ENCODE measurements around the gene CSNK1E.
"Not testable (repeated sequence)": the region's sequence is repeated elsewhere in the genome, so short reads cannot be mapped to it uniquely, and the experiment has no call there.

The CSNK1E gene

DNA sequence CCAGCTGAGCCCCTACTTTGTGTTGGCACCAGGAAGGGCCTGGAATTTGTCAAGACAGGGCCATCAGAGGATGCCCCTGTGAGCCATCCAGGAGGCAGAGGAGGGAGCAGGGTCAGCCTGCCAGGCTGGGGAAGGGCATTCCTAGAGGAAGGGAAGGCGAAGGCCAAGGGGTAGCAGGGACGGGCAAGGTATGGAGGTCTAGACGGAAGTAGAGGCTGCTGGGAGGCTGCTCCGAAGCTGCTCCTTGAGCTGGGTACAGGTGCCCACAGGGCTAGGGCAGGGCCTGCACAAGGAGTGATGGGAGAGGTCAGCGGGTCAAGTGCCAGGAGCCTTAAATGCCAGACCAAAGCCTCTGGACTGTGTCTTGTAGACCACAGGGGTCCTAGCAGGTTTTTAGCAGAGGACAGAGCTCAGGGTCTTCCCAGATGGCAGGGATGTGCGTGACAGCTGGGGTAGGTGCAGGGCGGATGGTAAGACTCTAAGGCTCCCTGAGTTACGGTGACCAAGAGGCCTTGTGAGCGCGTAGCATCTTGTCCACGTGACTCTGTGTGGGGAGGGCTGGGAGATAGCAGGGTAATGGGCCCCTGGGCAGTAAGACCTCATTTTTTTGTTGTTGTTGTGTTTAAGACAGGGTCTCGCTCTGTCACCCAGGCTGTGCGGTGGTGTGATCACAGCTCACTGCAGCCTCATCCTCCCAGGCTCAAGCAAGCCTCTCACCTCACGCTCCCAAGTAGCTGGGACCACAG lies 31.7 kb upstream of the CSNK1E start:
- Histone ChIP-seq H3K36me3 (ENCODE audit: insufficient read depth, low read length) (no peaks in the 10 kb centered on the region), H3K9me3 (ENCODE audit: insufficient read depth, low read depth, low read length) (no peaks in the 10 kb centered on the region), H3K4me3 (ENCODE audit: low read length) (no peak overlapping the region), H3K9ac (ENCODE audit: low read depth, low read length) (no peak overlapping the region), H3K27me3 (ENCODE audit: insufficient read depth, low read length) (no peaks in the 10 kb centered on the region), H3K27ac (ENCODE audit: low read depth, low read length) (no peak overlapping the region), H3K4me1 (ENCODE audit: insufficient read depth, low read length) (peaks cover 7% of the 10 kb centered on the region; the same call in 1 of the 2 replicates)
- 83% methylated on average over 14 of the region's 14 CpGs for WGBS

DNA sequence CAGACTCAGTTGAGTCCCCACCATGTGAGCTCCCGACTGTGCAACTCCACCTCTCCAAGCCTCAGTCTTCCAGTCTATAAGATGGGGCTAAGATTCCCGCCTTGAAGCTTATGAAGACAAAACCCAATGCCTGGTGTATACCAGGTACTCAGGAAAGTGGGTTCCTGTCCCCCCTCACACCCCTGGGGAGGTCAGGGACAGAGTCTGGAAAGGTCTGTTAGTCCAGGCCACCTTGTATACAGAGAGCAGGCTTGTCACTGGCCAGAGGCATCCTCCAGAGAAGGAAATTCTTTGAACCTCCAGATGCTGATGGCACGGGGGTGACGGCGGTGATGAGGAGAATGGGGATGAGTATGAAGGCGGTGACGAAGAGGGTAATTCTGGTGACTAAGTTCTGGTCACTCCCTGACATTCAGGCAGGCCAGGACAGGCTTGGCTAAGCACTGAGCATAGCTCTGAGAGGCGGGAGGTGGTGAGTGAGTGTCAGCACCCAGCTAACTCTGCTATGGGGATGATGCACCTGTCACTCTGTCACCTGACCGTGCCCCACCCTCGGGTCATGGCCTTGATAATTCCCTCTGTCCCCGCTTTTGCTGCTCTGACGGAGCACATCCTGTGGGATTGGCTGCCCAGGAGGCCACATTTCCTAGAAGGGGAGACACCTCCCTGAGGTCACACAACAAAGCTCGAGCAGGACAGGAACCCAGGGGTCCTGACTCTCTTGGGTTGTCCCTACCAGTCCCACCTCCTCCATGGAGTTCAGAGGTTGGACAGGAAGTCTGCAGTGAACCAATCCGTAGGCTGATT lies 30.9 kb upstream of the CSNK1E start:
- no peak overlapping the region for H3K27ac ChIP-seq (ENCODE audit: low read depth, low read length)

DNA sequence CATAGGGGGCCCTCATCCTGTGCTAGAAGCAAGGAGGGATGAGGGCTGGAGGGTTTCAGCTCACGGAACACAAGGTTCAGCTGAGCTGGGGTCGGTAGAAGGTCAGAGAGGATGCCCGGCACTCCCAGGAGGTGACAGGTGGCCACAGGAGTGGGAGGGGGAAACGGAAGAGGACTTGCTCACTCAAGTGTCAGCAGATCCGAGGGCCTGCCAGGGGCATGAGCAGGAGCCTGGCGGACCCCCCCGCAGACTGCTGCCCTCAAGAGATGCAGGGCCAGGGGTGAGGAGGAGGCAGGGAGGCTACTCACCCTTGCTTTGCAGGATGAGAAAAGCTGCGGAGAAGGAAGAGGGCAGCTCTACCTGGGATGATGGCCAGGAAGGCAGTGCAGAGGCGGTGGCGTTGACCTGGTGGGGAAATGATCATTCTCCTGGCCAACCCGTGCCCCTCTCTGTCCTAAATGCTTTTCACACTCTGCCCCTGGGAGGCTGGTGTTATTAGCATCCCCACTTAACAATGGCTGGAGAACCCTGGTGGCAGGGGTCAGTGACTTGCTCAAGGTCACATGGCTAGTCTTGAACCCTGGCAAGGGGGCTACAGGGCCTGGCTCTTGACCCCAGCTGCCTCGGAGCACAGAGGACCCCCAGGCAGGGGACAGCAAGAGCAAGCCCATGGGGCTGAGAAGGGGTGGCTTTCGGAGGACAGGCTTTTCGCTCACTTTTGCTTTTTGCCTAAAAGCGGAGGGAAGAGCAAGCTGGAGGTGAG lies 30.1 kb upstream of the CSNK1E start:
- 81% methylated on average over 15 of the region's 15 CpGs for WGBS
- Histone ChIP-seq H3K27me3 (ENCODE audit: insufficient read depth, low read length) (no peaks in the 10 kb centered on the region), H3K27ac (ENCODE audit: low read depth, low read length) (no peak overlapping the region), H3K4me1 (ENCODE audit: insufficient read depth, low read length) (peaks cover 7% of the 10 kb centered on the region; the same call in 1 of the 2 replicates), H3K9ac (ENCODE audit: low read depth, low read length) (no peak overlapping the region), H3K9me3 (ENCODE audit: insufficient read depth, low read depth, low read length) (no peaks in the 10 kb centered on the region), H3K36me3 (ENCODE audit: insufficient read depth, low read length) (no peaks in the 10 kb centered on the region), H3K4me3 (ENCODE audit: low read length) (no peak overlapping the region)

More for the DNA sequence above, 30.9 kb upstream of the CSNK1E start:
- no peaks in the 10 kb centered on the region for H3K9me3 ChIP-seq (ENCODE audit: insufficient read depth, low read depth, low read length)
- no peak overlapping the region for H3K9ac ChIP-seq (ENCODE audit: low read depth, low read length)
- H3K4me3 ChIP-seq (ENCODE audit: low read length) = no peak overlapping the region
- H3K4me1 ChIP-seq (ENCODE audit: insufficient read depth, low read length) = peaks cover 7% of the 10 kb centered on the region; the same call in 1 of the 2 replicates
- H3K27me3 ChIP-seq (ENCODE audit: insufficient read depth, low read length) = no peaks in the 10 kb centered on the region
- WGBS = 81% methylated on average over 14 of the region's 14 CpGs
- H3K36me3 ChIP-seq (ENCODE audit: insufficient read depth, low read length) = no peaks in the 10 kb centered on the region

DNA sequence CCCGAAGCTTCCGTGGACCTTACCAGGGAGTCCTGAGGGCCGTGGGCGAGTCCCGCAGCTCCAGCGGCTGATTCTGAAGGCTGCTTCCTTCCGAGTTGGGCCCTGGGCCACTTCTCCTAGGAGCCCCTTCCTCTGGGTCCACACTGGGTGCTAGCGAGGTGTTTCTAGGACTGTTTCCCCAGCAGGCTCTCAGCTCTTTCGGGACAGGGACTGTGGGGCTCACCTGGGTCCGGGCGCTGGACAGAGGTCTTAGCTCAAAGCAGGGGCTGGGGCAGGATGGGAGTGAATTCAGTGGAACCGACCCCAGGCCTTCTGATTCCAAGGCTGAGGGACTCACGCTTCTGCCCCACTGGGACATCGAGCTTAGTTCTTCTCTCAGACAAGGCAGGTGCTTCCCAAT lies 29.3 kb upstream of the CSNK1E start:
- no peaks in the 10 kb centered on the region for H3K9me3 ChIP-seq (ENCODE audit: insufficient read depth, low read depth, low read length)
- WGBS = 93% methylated on average over 14 of the region's 14 CpGs
- no peaks in the 10 kb centered on the region for H3K27me3 ChIP-seq (ENCODE audit: insufficient read depth, low read length)
- no peak overlapping the region for H3K27ac ChIP-seq (ENCODE audit: low read depth, low read length)
- no peak overlapping the region for H3K4me3 ChIP-seq (ENCODE audit: low read length)
- no peak overlapping the region for H3K9ac ChIP-seq (ENCODE audit: low read depth, low read length)
- no peaks in the 10 kb centered on the region for H3K36me3 ChIP-seq (ENCODE audit: insufficient read depth, low read length)
- H3K4me1 ChIP-seq (ENCODE audit: insufficient read depth, low read length) = peaks cover 7% of the 10 kb centered on the region; the same call in 1 of the 2 replicates

DNA sequence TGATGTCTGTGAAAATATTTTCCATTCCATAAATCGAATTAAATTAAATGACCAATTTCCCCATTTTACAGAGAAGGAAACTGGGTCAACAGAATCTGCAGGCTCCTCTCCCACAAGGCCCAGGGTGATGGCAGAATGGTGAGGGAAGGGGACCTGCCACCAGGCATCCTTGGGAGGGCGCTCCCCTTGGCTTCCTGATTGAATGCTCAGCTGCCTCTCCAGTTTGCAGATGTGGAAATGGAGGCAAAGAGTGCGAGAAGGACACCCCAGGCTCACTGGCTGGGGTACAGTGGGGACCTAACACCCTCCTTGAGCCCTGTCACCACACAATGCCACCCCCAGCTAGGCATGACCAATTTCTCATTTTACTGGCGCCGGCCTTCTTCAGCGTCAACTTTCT lies 28.5 kb upstream of the CSNK1E start:
- Histone ChIP-seq H3K9me3 (ENCODE audit: insufficient read depth, low read depth, low read length) (no peaks in the 10 kb centered on the region), H3K4me3 (ENCODE audit: low read length) (no peak overlapping the region), H3K36me3 (ENCODE audit: insufficient read depth, low read length) (no peaks in the 10 kb centered on the region), H3K27ac (ENCODE audit: low read depth, low read length) (no peak overlapping the region), H3K9ac (ENCODE audit: low read depth, low read length) (no peak overlapping the region), H3K27me3 (ENCODE audit: insufficient read depth, low read length) (no peaks in the 10 kb centered on the region), H3K4me1 (ENCODE audit: insufficient read depth, low read length) (peaks cover 6% of the 10 kb centered on the region; the same call in 1 of the 2 replicates)
- 94% methylated on average over 5 of the region's 6 CpGs for WGBS

DNA sequence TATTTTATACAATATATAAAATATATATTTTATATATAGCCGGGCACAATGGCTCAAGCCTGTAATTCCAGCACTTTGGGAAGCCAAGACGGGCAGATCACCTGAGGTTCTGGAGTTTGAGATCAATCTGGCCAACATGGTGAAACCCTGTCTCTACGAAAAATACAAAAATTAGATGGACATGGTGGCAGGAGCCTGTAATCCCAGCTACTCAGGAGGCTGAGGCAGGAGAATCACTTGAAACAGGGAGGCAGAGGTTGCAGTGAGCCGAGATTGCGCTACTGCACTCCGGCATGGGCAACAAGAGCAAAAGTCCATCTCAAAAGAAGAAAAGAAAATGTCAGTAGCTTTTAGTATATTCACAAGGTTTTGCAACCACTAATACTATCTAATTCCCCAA lies 22.7 kb upstream of the CSNK1E start:
- not testable (repeated sequence) for H3K9ac ChIP-seq (ENCODE audit: low read depth, low read length); H3K27me3 ChIP-seq (ENCODE audit: insufficient read depth, low read length); H3K36me3 ChIP-seq (ENCODE audit: insufficient read depth, low read length); H3K9me3 ChIP-seq (ENCODE audit: insufficient read depth, low read depth, low read length); H3K4me3 ChIP-seq (ENCODE audit: low read length); H3K27ac ChIP-seq (ENCODE audit: low read depth, low read length); H3K4me1 ChIP-seq (ENCODE audit: insufficient read depth, low read length)
- WGBS = 93% methylated on average over 6 of the region's 6 CpGs

DNA sequence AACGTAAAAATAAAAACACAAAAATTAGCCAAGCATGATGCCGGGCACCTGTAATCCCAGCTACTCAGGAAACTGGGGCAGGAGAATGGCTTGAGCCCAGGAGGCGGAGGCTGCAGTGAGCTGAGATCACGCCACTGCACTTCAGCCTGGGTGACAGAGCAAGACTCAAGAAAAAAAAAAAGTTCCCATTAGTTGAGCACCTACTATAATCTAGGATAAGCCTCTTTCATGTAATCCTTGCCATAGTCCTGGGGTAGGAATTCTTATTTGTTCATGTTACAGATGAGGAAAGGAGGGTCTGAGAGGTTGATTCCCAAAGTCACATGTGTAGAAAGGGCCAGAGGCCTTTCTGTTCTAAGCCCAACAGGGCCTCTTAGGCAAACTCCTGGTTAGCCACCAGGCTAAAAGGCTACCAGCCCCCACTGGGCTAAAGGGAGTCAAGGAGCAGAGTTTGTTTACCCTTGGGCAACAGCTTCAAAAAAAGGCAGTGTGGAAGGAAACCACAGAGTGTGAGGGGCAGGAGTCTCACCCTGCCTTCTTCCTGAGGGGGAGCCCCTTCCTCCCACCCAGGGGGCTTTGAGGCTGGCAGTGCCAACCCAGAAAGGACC lies 21.6 kb upstream of the CSNK1E start:
- Histone ChIP-seq H3K4me1 (ENCODE audit: insufficient read depth, low read length) (peaks cover 19% of the 10 kb centered on the region; the same call in 1 of the 2 replicates), H3K9me3 (ENCODE audit: insufficient read depth, low read depth, low read length) (no peaks in the 10 kb centered on the region), H3K36me3 (ENCODE audit: insufficient read depth, low read length) (no peaks in the 10 kb centered on the region), H3K27me3 (ENCODE audit: insufficient read depth, low read length) (peaks cover 9% of the 10 kb centered on the region; the same call in 1 of the 2 replicates), H3K27ac (ENCODE audit: low read depth, low read length) (0 out of 2 replicates have a peak overlapping the region, but pooled peaks have one; percentile 28), H3K4me3 (ENCODE audit: low read length) (no peak overlapping the region), H3K9ac (ENCODE audit: low read depth, low read length) (no peak overlapping the region)
- WGBS = 96% methylated on average over 4 of the region's 4 CpGs

DNA sequence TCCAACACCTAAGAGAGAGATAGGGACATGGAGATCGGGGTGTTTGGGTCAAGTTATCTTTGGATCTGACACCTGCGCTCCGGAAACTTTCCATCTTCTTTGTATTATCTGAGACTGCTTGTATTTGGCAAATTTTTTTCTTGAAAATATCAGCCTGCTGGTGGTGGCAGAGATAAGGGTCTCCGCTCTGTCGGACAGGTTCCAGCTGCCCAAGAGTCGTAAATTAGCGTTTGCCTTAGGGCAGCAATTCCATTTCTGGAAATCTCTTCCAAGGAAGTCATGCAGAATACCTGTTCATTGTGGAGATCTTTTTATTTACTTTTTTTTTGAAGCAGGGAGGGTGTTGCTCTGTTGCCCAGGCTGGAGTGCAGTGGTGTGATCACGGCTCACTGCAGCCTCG lies 19.5 kb upstream of the CSNK1E start:
- Histone ChIP-seq H3K9ac (ENCODE audit: low read depth, low read length) (0 out of 2 replicates have a peak overlapping the region, but pooled peaks have one; percentile 49), H3K9me3 (ENCODE audit: insufficient read depth, low read depth, low read length) (no peaks in the 10 kb centered on the region), H3K36me3 (ENCODE audit: insufficient read depth, low read length) (no peaks in the 10 kb centered on the region), H3K27ac (ENCODE audit: low read depth, low read length) (peak overlapping the region; percentile 49; the same call in 1 of the 2 replicates), H3K4me1 (ENCODE audit: insufficient read depth, low read length) (peaks cover 22% of the 10 kb centered on the region; the same call in 1 of the 2 replicates), H3K27me3 (ENCODE audit: insufficient read depth, low read length) (peaks cover 9% of the 10 kb centered on the region; the same call in 1 of the 2 replicates), H3K4me3 (ENCODE audit: low read length) (peak overlapping the region; percentile 63)
- WGBS = 85% methylated on average over 9 of the region's 9 CpGs

DNA sequence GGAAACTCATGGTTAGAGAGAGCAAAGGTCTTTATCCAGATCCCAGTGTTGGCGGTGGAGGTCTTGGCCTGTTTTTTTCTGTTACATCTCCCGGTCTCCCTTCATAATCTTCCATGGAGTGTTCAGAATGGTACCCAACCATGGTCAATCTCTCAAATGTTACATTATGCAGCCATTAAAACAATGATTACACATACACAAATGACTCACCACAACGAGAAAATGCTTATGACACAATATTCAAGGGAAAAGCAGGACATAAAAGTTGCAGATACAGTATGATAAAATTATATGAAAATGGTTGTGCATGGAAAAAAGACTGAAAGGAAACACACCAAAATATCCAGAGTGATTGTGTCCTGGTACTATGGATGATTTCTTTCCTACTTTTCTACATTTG lies 17.8 kb upstream of the CSNK1E start:
- WGBS = 87% methylated on average over 3 of the region's 3 CpGs
- H3K9me3 ChIP-seq (ENCODE audit: insufficient read depth, low read depth, low read length) = no peaks in the 10 kb centered on the region
- no peak overlapping the region for H3K9ac ChIP-seq (ENCODE audit: low read depth, low read length)
- peaks cover 22% of the 10 kb centered on the region; the same call in 1 of the 2 replicates for H3K4me1 ChIP-seq (ENCODE audit: insufficient read depth, low read length)
- H3K4me3 ChIP-seq (ENCODE audit: low read length) = peak overlapping the region; percentile 63; the same call in 1 of the 2 replicates
- peaks cover 9% of the 10 kb centered on the region; the same call in 1 of the 2 replicates for H3K27me3 ChIP-seq (ENCODE audit: insufficient read depth, low read length)
- H3K27ac ChIP-seq (ENCODE audit: low read depth, low read length) = no peak overlapping the region
- H3K36me3 ChIP-seq (ENCODE audit: insufficient read depth, low read length) = no peaks in the 10 kb centered on the region

DNA sequence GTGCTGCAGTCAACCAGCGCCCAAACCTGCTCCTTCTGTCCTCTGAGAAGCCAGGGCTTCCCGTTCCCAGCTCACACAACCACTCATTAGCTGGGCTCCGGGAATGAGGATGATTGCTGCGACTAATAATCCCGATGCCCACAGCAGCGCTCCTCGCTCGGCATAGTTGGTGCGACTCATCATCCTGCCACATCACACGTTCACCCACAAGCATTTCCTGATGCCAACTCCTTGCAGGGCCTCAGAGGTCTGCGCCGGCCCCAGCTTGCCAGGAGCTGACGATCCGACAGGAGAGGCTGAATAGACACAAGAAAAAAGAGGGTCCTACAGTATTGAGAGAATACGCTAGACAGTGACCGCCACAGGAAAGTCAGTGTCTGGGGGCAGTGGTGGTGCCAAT lies 10.6 kb upstream of the CSNK1E start:
- H3K9ac ChIP-seq (ENCODE audit: low read depth, low read length) = no peak overlapping the region
- H3K36me3 ChIP-seq (ENCODE audit: insufficient read depth, low read length) = peaks cover 4% of the 10 kb centered on the region; the same call in 1 of the 2 replicates
- WGBS = 94% methylated on average over 16 of the region's 16 CpGs
- H3K27me3 ChIP-seq (ENCODE audit: insufficient read depth, low read length) = no peaks in the 10 kb centered on the region
- H3K9me3 ChIP-seq (ENCODE audit: insufficient read depth, low read depth, low read length) = no peaks in the 10 kb centered on the region
- H3K27ac ChIP-seq (ENCODE audit: low read depth, low read length) = no peak overlapping the region
- no peak overlapping the region for H3K4me3 ChIP-seq (ENCODE audit: low read length)
- peaks cover 12% of the 10 kb centered on the region for H3K4me1 ChIP-seq (ENCODE audit: insufficient read depth, low read length)
